GM10266 (cell line): ENCODE results near the gene AGRP.

Experiments used
- DNase-seq: peaks from one replicate; pipeline ENCODE4 v3.0.0; 2012; ENCODE audit errors: extremely low spot score
- TF ChIP-seq, protein P1 (sequence below): IDR thresholded peaks from 2 replicates; pipeline ENCODE4 v1.5.1; 2012; ENCODE audit warnings: mild to moderate bottlenecking, low read depth; ENCODE audit not compliant: control insufficient read depth, insufficient read depth; ENCODE audit errors: missing control alignments

Gene AGRP

DNA sequence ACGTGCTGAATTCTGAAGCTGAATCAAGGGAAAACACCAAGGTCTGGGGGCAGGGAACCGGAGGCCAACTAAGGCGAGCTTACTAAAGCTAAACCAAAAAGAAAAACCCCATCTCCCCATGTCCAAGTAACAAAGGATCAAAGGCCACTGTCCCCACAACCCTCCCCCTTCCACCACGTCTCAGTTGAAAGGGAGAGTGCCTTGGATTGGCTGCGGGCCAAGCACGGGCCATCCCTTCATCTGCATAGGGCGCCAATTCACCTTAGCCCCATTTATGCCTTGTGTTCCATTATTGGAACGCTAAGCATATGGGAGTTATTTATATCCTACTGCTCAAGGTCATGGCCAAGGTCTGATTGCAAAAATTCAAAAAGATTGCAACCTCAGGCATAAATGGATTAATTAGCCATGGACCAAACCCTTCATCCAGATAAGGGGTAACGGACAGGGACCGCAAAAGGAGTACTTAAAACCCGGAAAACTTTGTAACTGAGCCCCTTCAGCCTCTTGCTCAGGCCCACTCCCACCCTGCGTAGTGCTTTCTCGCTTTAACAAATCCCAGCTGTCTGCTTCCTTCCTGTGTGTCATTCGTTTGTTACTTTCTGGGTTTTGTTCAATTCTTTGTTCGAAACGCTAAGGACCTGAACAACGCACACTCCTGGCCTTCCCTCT is 1.6 kb downstream of the AGRP start:
- no peak for DNase-seq
- TF ChIP-seq, protein P1, sequence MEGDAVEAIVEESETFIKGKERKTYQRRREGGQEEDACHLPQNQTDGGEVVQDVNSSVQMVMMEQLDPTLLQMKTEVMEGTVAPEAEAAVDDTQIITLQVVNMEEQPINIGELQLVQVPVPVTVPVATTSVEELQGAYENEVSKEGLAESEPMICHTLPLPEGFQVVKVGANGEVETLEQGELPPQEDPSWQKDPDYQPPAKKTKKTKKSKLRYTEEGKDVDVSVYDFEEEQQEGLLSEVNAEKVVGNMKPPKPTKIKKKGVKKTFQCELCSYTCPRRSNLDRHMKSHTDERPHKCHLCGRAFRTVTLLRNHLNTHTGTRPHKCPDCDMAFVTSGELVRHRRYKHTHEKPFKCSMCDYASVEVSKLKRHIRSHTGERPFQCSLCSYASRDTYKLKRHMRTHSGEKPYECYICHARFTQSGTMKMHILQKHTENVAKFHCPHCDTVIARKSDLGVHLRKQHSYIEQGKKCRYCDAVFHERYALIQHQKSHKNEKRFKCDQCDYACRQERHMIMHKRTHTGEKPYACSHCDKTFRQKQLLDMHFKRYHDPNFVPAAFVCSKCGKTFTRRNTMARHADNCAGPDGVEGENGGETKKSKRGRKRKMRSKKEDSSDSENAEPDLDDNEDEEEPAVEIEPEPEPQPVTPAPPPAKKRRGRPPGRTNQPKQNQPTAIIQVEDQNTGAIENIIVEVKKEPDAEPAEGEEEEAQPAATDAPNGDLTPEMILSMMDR: no peak

- TF ChIP-seq, protein P1: peak; percentile 91
- peak; percentile 95 for DNase-seq
Measured at GRCh38 chr16:67480833-67481560, 2.4 kb downstream of the AGRP start, which contains the start of gene ATP6V0D1. TSS of gene ATP6V0D1 (minus strand) at chr16:67481157. CDS start at chr16:67481086, 71 bp downstream.

DNA sequence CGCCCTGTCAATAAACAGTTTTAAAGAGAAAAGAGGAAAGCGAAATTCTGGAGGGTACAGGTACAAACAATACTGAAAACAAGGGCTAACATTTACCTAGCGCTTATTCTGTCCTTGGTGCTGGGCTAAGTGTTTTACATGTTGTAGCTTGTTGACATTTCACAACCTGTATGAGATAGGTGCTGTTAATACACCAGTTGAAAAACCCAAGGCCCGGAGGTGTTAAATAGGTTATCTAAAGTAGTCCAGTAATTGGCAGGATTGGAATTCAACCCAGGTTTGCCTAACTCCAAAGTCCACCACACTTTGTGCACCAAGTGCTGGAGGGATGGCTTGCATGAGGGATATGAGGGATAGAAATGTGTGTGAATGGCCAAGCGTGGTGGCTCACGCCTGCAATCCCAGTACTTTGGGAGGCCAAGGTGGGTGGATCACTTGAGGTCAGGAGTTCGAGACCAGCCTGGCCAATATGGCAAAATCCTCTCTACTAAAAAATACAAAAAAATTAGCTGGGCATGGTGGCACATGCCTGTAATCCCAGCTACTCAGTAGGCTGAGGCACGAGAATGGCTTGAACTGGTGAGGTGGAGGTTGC is 5.3 kb downstream of the AGRP start:
- TF ChIP-seq, protein P1: no peak
- DNase-seq: no peak

DNA sequence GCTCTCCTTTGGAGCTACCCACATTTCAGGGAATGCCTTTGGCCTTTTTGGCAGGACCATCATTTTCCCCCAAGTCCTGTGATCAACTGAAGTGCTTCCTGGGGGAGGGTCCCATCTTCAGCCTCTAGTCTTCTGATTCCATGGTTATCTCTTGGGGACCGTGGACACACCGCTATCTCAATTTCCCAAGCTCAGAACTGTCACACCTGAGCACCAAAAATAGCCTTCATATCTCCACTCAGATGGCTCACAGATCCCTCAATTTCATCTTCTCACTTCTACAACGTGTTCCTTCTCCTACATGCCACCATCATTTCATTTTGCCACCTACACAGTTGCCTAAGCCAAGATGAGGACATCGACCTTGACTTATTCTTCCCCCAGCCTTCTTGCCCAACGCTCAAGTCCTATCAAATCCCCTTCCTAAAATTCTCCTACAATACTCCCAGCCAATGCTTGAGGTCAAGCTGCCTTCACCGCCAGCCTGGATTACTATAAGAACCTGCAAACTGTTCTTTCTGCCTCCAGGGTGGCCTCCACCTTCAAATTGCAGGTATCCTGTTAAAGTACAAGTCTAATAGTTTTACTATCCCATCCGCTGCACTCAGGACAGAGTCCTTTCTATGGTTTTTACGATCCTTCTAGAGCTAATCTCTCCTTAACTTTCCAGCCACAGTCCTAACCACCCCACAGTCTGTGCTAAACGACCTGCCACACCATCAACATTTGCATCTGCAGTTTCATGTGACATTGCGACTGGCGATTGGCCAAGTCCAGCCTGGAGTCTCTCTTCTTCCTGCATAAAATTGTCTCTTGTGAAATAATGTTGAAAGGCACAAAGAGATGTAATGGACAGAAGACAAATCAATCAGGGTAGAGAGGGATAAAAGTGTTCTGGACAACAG is 8.5 kb downstream of the AGRP start:
- TF ChIP-seq, protein P1: no peak
- no peak for DNase-seq

GRCh38 chr16:67471758-67472384 is 11.5 kb downstream of the AGRP start:
- no peak for DNase-seq
- TF ChIP-seq, protein P1: no peak

- TF ChIP-seq, protein P1: no peak
- no peak for DNase-seq
Measured at GRCh38 chr16:67470359-67470758, 13.0 kb downstream of the AGRP start.
